ENCODE data around the gene RABGAP1L.

- TF ChIP-seq POLR2A (IDR thresholded peaks at IDR 0.05; ENCODE audit: control extremely low read depth in 1 of 2, low read depth in 2 of 2, low read length in 2 of 2) (no peak), POLR2AphosphoS5 (IDR thresholded peaks at IDR 0.05; ENCODE audit: low read depth, low read length) (no peak), CTCF (IDR thresholded peaks at IDR 0.05; ENCODE audit: control extremely low read depth in 1 of 3, insufficient read depth in 1 of 3, low read depth in 1 of 3, low read length in 3 of 3) (no peak), KDM1A (IDR thresholded peaks at IDR 0.05; ENCODE audit: borderline replicate concordance, low read length) (no peak), SP1 (IDR thresholded peaks at IDR 0.05; ENCODE audit: low read depth, low read length) (no peak)
These were observed 177.8 kb downstream of the RABGAP1L start for GRCh38 chr1:174337000-174337681.

All from H1 (cell line).